GM06990 (cell line): ENCODE measurements around the gene IER5L.
A peak's percentile ranks its signal among the peaks of the same experiment; 100 is the strongest.
"Not testable (repeated sequence)": the region's sequence is repeated elsewhere in the genome, so short reads cannot be mapped to it uniquely, and the experiment has no call there.

Experiments used
- DNase-seq: peaks from one replicate; pipeline ENCODE4 v3.0.0-alpha.2; 2011; ENCODE audit not compliant: insufficient read length; ENCODE audit errors: extremely low read depth
- H3K27me3 ChIP-seq: replicated peaks from 2 replicates; pipeline ENCODE4 v1.6.0; 2011; ENCODE audit warnings: low read length; ENCODE audit not compliant: control insufficient read depth, insufficient read depth
- H3K36me3 ChIP-seq: 2 replicates; pipeline ENCODE4 v1.5.1; 2011; ENCODE audit warnings: low read length; ENCODE audit not compliant: control insufficient read depth, insufficient read depth
- H3K4me3 ChIP-seq: replicated peaks from 2 replicates; pipeline ENCODE4 v1.5.1; 2011; ENCODE audit warnings: low read depth, mild to moderate bottlenecking, control low read depth, low read length
- TF ChIP-seq, protein P1 (sequence below): IDR thresholded peaks from 2 replicates; pipeline ENCODE4 v1.5.1; 2011; ENCODE audit warnings: low read length, control low read depth, mild to moderate bottlenecking, inconsistent platforms; ENCODE audit not compliant: insufficient read depth, poor library complexity, severe bottlenecking

Gene IER5L

DNA sequence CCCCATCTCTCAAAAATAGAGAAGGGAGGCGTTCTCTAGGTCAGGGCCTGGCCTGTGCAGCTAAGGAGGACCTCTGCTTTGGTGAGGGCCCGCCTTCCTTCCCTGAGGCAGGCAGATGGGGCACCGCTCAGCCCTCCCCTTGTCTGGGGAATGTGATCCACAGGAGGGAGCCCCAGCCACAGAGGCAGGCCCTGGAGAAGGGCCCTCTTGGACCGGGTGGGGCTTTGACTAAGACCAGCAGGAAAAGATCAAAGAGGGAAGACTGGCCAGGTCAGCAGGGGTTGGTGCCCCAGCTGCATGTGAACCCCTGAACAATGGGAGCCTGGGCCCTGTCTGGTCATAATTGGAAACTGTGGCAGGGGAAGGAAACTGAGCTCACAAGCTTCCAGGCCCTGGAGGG, 45.0 kb downstream of the IER5L start:
- TF ChIP-seq, protein P1, sequence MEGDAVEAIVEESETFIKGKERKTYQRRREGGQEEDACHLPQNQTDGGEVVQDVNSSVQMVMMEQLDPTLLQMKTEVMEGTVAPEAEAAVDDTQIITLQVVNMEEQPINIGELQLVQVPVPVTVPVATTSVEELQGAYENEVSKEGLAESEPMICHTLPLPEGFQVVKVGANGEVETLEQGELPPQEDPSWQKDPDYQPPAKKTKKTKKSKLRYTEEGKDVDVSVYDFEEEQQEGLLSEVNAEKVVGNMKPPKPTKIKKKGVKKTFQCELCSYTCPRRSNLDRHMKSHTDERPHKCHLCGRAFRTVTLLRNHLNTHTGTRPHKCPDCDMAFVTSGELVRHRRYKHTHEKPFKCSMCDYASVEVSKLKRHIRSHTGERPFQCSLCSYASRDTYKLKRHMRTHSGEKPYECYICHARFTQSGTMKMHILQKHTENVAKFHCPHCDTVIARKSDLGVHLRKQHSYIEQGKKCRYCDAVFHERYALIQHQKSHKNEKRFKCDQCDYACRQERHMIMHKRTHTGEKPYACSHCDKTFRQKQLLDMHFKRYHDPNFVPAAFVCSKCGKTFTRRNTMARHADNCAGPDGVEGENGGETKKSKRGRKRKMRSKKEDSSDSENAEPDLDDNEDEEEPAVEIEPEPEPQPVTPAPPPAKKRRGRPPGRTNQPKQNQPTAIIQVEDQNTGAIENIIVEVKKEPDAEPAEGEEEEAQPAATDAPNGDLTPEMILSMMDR = no peak
- Histone ChIP-seq H3K4me3 (no peak overlapping the region), H3K27me3 (no peaks in the 10 kb centered on the region), H3K36me3 (peaks cover 21% of the 10 kb centered on the region)
- DNase-seq = no peak

DNA sequence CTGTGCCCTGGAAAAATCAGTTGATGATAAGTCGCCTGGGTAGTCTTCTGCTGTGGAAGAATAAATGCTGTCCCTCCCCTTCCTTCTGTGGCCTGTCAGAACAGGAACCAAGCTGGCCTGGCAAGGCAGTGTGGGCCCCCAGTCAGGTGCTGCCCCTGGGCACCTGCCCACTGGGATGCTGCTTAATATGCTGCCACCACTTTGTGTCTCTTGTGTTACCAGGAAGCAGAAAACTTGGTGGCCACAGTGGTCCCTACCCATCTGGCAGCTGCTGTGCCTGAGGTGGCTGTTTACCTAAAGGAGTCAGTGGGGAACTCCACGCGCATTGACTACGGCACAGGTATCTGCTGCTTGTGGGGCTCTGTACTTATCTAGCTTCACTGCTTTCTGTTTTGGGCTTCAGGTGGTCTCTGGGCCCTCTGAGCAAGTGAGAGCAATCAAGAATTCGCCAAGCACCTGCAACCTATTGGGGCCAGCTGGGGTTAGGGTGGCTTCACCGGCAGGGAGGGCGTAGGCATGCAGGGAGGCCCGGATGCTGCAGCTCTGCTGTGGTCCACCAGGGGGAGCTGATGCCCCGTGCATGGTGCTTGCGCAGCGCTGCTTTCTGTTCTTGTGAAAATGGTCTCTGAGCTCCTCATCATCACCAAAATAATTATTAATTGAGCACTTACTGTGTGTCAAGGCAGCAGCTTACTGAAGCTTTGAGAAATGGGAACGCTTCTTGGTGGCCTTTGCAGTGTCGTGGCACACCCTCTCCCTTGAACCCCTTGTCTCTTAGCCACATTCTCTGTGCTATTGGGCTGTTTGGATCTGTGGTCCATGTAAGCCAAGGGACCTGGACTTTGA, 46.5 kb downstream of the IER5L start:
- TF ChIP-seq, protein P1 = peak; percentile 99
- DNase-seq = peak; percentile 74
- H3K27me3 ChIP-seq = no peaks in the 10 kb centered on the region
- H3K36me3 ChIP-seq = peaks cover 17% of the 10 kb centered on the region
- no peak overlapping the region for H3K4me3 ChIP-seq

DNA sequence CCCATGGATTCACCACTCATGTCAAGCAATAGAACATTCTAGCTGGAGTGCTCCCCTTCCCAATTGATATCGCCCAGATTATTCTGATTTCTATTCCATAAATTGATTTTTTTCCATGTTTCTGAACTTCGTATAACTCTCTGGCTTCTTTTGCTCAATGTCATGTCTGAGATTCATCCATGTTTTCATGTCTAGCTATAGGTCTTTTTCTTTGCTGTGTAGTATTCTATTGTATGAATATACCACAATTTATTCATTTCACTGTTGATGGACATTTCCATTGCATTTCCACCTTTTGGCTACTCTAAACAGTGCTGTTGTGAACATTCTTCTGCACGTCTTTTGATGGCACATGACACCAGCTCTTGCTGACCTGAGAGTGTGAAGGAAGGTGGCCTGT, 47.3 kb downstream of the IER5L start:
- no peaks in the 10 kb centered on the region for H3K27me3 ChIP-seq
- no peak for DNase-seq
- TF ChIP-seq, protein P1 = no peak
- H3K36me3 ChIP-seq = peaks cover 15% of the 10 kb centered on the region
- no peak overlapping the region for H3K4me3 ChIP-seq

DNA sequence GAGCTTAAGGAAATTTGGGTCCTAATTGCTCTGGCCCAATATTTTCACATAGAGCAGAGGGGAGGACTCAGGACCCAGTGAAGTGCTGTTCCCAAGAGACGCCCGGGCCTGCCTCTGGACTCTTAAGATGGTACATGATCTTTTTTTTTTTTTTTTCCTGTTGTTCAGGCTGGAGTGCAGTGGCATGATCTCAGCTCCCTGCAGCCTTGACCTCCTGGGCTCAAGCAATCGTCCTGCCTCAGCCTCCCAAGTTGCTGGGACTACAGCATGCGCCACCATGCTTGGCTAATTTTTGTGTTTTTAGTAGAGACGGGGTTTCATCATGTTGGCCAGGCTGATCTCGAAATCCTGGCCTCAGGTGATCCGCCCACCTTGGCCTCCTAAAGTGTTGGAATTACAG, 47.8 kb downstream of the IER5L start:
- not testable (repeated sequence) for DNase-seq, H3K27me3 ChIP-seq, H3K4me3 ChIP-seq
- peaks cover 13% of the 10 kb centered on the region for H3K36me3 ChIP-seq

DNA sequence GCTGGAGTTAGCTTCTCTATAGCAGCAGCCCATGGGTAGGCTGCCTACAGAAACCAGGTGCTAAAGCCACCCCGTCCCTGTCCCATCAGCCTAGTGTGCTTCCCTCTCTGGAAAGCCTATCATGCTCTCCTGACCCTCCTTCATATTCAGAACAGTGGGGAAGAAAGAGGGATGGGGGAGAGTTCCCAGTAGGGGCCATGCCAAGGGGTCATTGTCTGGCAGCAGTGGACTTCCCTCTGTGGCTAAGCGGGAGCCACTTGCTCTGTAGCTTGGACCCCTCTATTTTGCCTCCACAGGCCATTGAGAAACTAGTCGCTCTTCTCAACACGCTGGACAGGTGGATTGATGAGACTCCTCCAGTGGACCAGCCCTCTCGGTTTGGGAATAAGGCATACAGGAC, 49.4 kb downstream of the IER5L start:
- DNase-seq = no peak
- H3K36me3 ChIP-seq = peaks cover 17% of the 10 kb centered on the region
- no peaks in the 10 kb centered on the region for H3K27me3 ChIP-seq
- no peak overlapping the region for H3K4me3 ChIP-seq
- TF ChIP-seq, protein P1 = no peak

DNA sequence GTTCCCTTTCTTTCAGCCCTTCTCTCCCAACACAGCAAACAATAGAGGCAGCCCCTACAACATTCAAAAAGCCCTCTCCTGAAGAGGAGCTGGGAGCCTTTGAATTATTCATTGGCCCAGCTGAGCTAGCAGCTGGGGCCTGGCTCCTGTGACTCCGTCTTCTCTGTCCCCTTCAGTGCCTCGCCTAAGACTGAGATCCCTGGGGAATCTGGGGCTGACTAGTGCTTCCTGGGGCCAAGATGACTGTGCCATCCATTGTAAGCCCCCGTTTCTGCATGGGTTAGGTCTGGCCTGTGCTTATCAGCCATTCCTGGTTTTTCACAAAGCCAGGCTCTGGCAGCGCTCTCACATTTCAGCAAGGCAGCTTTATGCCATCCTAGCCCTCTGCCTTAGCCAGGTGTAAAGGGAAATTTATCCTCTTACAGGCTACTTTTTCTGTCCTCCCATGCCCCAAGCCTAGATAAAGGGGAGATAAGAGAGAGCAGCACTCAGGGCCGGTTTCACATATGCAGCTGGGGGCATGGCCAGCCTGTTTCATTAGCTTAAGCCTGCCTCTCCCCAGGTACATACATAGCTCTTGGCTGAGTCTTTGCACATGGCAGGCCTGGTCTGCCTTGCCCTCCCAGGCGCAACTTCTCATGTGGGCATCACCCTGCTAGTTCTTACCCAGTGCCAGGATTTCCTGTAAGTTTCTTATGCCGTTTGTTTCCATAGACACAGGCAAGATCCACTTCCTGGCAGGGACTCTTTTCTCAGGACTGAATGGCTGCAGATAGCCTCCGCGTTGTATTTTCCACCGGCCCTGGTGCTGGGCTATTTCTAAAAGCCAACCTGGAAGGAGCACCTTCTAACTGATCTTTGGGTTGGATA, 51.1 kb downstream of the IER5L start:
- TF ChIP-seq, protein P1 = no peak
- H3K27me3 ChIP-seq = no peaks in the 10 kb centered on the region
- no peak overlapping the region for H3K4me3 ChIP-seq
- H3K36me3 ChIP-seq = peaks cover 13% of the 10 kb centered on the region
- no peak for DNase-seq
